Motor neuron (in vitro differentiated cells): Measurements from ENCODE around the gene JAML. TPM values are rescaled to one million over a fixed set of nuclear protein-coding genes. Genes with fewer than 3 reads are reported as not detected.

Source experiments
- ATAC-seq, 8 experiments: fragments of 200-7000 bp; cut with Tn5 transposase; replicated peaks in 6 of 8; 2 replicates each; pipeline ENCODE4 v1.8.0; 2021; ENCODE audit warnings: mild to moderate bottlenecking in 8 of 8, moderate library complexity in 8 of 8
- H3K27ac ChIP-seq, 2 donors: fragments of 250-450 bp; sonication (Bioruptor Pico); 2 replicates each; pipeline ENCODE4 v1.9.0; 2021; ENCODE audit warnings: antibody characterized with exemption in 2 of 2, mild to moderate bottlenecking in 2 of 2, moderate library complexity in 1 of 2
- H3K4me1 ChIP-seq, 2 donors: fragments of 250-450 bp; sonication (Bioruptor Pico); replicated peaks in 1 of 2; 2 replicates each; pipeline ENCODE4 v1.6.1; 2021; ENCODE audit warnings: antibody characterized with exemption in 2 of 2, mild to moderate bottlenecking in 2 of 2, moderate library complexity in 1 of 2
- H3K4me3 ChIP-seq, 5 donors: fragments of 250-450 bp; sonication (Bioruptor Pico); 2 replicates each; pipeline ENCODE4 v1.9.0; 2021; ENCODE audit warnings: antibody characterized with exemption in 5 of 5, mild to moderate bottlenecking in 5 of 5, moderate library complexity in 4 of 5
- WGBS, 10 experiments: fragments of 450-650 bp; shearing (Covaris generic); methylation state at CpG; one replicate each; pipeline ENCODE4 v1.0.0; 2022; 5-methylcytosine and 5-hydroxymethylcytosine counted together
- in situ Hi-C, 9 experiments: fragments of 400-800 bp; cut with MboI; loops; one replicate each; pipeline ENCODE4 v1.15.0; 2021; ENCODE audit warnings: low sequenced_read_pairs in 9 of 9, low pct_unique_long_range_greater_than_20kb in 2 of 9; ENCODE audit not compliant: unreplicated experiment in 9 of 9
- total RNA-seq, 8 experiments: library from RNA; unstranded; fragments of 300-600 nt; gene quantifications; 2 replicates each; pipeline versions ENCODE4 v1.2.3 to v1.2.4, GENCODE V29; 2022

JAML gene
- total RNA-seq, 8 experiments from 2014 or later: 0.13 to 3.1 (median 1.4) TPM; not detected in 1

DNA sequence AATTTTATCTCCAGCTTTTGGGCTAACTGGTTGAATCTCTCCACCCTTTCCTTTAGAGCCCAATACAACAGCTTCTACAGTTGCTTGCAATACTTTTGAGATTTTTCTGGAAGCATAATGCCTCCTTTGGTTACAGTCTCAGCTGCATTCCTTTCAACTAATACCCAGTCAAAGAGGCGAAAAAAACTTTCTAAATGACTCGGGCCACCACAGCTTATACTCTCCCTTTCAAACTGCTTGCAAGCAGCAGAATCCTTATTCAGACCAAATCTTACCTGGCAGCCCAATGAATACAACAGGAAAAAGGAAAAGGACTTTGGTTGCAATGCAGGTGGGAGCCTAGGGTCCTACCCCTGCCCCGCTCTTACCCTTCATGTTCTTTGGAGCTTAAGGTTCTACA is 15.8 kb downstream of the JAML start:
- no peak for ATAC-seq
- H3K4me3 ChIP-seq: no peak overlapping the region
- no peak overlapping the region for H3K27ac ChIP-seq
- WGBS, 10 experiments: 17 to 96% (median 60%) methylated on average over 1 to 3 of the region's 3 CpGs; no CpG with 5 or more reads in 1 of the 10 experiments
- H3K4me1 ChIP-seq: no peaks in the 10 kb centered on the region
- in situ Hi-C loops: loop anchor here in 1 of 9 experiments (10.0 kb wide), 1 partner anchor 146 kb away; the partner anchor contains the start of gene UBE4A

- ATAC-seq: no peak
- no peaks in the 10 kb centered on the region for H3K4me1 ChIP-seq
- 20 to 88% (median 59%) methylated on average over 1 to 2 of the region's 2 CpGs; no CpG with 5 or more reads in 2 of the 10 experiments for WGBS, 10 experiments
- no peak overlapping the region for H3K4me3 ChIP-seq
- H3K27ac ChIP-seq: no peak overlapping the region
- in situ Hi-C loops: loop anchor here in 1 of 9 experiments (10.0 kb wide), 1 partner anchor 148 kb away; the partner anchor contains the start of gene UBE4A
Measured at GRCh38 chr11:118207079-118207478, 17.7 kb downstream of the JAML start.

GRCh38 chr11:118206391-118207031 is 18.3 kb downstream of the JAML start:
- WGBS, 10 experiments: 17 to 86% (median 60%) methylated on average over 1 of the region's 1 CpG; no CpG with 5 or more reads in 5 of the 10 experiments
- H3K4me1 ChIP-seq: no peaks in the 10 kb centered on the region
- no peak overlapping the region for H3K4me3 ChIP-seq
- H3K27ac ChIP-seq: no peak overlapping the region
- in situ Hi-C loops: loop anchor here in 1 of 9 experiments (10.0 kb wide), 1 partner anchor 148 kb away; the partner anchor contains the start of gene UBE4A
- peak in 1 of 8 experiments; percentile 51 for ATAC-seq

DNA sequence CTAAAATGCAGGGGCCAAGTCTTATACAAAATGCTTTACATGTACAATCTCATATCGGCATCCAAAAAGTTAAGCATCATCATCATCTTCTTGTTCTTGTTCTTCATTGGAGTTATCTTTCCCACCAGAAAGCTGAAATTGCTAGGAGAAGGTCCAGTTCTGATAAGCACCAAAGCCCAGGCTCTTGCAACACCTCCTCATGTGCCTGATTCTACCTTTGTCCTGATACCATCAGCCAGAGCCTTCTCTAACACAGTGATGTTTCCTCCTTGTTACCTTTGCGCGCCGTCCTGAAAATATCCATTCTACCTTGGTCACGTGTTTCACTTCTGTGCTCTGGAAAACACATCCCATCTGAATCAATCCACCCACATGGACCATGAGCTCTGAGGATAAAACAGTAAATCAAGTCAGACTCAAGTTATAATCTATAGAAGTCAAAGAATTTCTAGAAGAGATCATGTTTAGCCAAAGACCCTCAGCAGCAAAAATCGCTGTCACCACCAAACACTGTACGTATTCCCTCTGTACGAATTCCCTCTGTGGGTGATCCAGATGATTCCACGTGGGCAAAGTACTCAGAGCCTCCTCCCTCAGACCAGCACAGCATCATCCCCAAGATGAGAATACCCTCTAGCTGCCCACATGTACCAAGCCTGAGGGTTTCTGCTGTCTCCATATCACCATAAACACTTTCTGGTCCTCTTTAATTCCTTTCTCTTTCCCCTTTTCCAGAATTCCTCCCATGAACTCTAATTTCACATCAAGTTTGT is 19.0 kb downstream of the JAML start:
- H3K27ac ChIP-seq: no peak overlapping the region
- no peaks in the 10 kb centered on the region for H3K4me1 ChIP-seq
- WGBS, 10 experiments: 56 to 100% (median 84%) methylated on average over 1 to 9 of the region's 9 CpGs
- no peak overlapping the region for H3K4me3 ChIP-seq
- no peak for ATAC-seq
- in situ Hi-C loops: loop anchor here in 1 of 9 experiments (10.0 kb wide), 1 partner anchor 149 kb away; the partner anchor contains the start of gene UBE4A

DNA sequence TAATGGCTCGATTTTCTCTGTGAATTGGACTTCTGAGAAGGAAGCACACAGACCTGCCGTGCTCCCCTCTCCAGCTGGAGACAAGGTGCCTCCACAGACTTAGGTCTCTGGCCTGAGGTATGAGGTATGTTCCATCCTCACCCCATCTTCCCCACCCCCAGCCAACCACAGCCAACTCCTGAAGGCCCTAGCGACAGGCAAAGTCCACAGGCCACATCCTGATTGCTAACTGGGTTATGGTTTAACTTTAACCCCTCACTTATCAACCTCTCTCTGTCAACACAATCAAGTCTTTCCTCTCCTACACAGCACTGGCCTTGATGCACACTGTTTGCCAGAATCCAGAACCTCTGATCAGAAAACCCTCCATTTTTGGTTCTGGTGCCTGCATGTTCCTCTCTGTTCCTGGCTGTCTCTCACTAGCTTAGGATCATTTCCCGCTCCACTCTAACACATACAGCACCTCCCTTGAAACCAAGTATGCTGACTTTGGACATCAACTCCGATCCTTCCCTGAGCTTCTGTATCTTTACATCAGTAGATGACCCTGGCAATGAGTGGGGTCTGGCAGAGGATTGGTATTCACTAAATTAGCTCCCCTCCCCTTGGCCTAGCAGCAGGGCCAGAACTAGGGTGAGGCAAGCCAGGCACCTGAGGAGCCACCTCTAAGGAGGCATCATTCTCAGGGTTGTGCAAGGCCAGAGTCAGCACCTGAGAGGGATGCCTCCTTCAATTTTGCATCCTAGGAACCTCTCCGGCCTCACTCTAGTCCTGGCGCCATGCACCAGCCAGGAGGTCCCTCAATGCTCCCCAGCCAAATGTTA is 22.0 kb downstream of the JAML start:
- H3K4me3 ChIP-seq: no peak overlapping the region
- H3K4me1 ChIP-seq: no peaks in the 10 kb centered on the region
- in situ Hi-C loops: loop anchor here in 1 of 9 experiments (10.0 kb wide), 1 partner anchor 152 kb away; the partner anchor contains the start of gene UBE4A
- 13 to 80% (median 50%) methylated on average over 1 to 6 of the region's 7 CpGs; no CpG with 5 or more reads in 3 of the 10 experiments for WGBS, 10 experiments
- no peak overlapping the region for H3K27ac ChIP-seq
- ATAC-seq: no peak

DNA sequence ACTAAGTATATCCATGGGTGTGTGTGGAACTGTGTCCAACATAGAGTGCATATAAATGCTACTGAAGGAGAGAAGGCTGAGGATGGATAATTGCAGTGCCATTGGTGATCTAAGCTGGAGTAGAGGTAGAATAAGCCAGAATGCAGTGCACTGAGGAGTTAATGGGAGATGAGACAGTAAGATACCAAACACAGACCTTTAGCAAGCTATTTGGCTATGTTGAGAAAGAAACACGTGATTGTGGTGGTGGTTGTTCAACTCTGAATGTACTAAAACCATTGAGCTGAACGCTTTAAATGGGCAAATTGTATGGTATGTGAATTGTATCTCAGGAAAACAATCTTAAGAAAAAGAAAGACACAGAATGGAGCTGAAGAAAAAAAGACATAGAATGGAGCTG is 22.8 kb downstream of the JAML start:
- no peak overlapping the region for H3K4me3 ChIP-seq
- no peaks in the 10 kb centered on the region for H3K4me1 ChIP-seq
- WGBS, 10 experiments: 0 to 86% (median 56%) methylated on average over 1 to 2 of the region's 2 CpGs
- in situ Hi-C loops: loop anchor here in 1 of 9 experiments (10.0 kb wide), 1 partner anchor 153 kb away; the partner anchor contains the start of gene UBE4A
- no peak for ATAC-seq
- no peak overlapping the region for H3K27ac ChIP-seq

- in situ Hi-C loops: loop anchor here in 1 of 9 experiments (10.0 kb wide), 1 partner anchor 154 kb away; the partner anchor contains the start of gene UBE4A
- WGBS, 10 experiments: 59 to 92% (median 84%) methylated on average over 4 to 9 of the region's 9 CpGs; no CpG with 5 or more reads in 2 of the 10 experiments
Measured at GRCh38 chr11:118200901-118201680, 23.7 kb downstream of the JAML start.

GRCh38 chr11:118200497-118200896 is 24.3 kb downstream of the JAML start:
- Histone ChIP-seq H3K27ac (no peak overlapping the region), H3K4me1 (no peaks in the 10 kb centered on the region), H3K4me3 (no peak overlapping the region)
- 20 to 87% (median 69%) methylated on average over 1 to 5 of the region's 5 CpGs; no CpG with 5 or more reads in 3 of the 10 experiments for WGBS, 10 experiments
- ATAC-seq: no peak
- in situ Hi-C loops: loop anchor here in 1 of 9 experiments (10.0 kb wide), 1 partner anchor 154 kb away; the partner anchor contains the start of gene UBE4A

More at GRCh38 chr11:118200901-118201680, 23.7 kb downstream of the JAML start:
- ATAC-seq: no peak
- Histone ChIP-seq H3K27ac (no peak overlapping the region), H3K4me1 (no peaks in the 10 kb centered on the region), H3K4me3 (no peak overlapping the region)

- Histone ChIP-seq H3K4me1 (no peaks in the 10 kb centered on the region), H3K27ac (no peak overlapping the region), H3K4me3 (no peak overlapping the region)
- WGBS, 10 experiments: 0 to 100% (median 73%) methylated on average over 1 to 6 of the region's 6 CpGs
- no peak for ATAC-seq
- in situ Hi-C loops: loop anchor here in 4 of 9 experiments (10.0 to 25.0 kb wide), 2 partner anchors 156 to 163 kb away; partner anchors contain the start of gene UBE4A (in 4 of the 4)
Measured at GRCh38 chr11:118199135-118199534, 25.7 kb downstream of the JAML start.

- H3K27ac ChIP-seq: no peak overlapping the region
- peak; percentile 53 to 95 (median 71) for ATAC-seq
- 0 to 8% (median 0%) methylated on average over 1 to 8 of the region's 9 CpGs; no CpG with 5 or more reads in 5 of the 10 experiments for WGBS, 10 experiments
- H3K4me3 ChIP-seq: no peak overlapping the region
- in situ Hi-C loops: loop anchor here in 4 of 9 experiments (10.0 to 25.0 kb wide), 2 partner anchors 156 to 164 kb away; partner anchors contain the start of gene UBE4A (in 4 of the 4)
- no peaks in the 10 kb centered on the region for H3K4me1 ChIP-seq
Measured at GRCh38 chr11:118198370-118198769, 26.4 kb downstream of the JAML start.

GRCh38 chr11:118194835-118195627 is 29.8 kb downstream of the JAML start:
- WGBS, 10 experiments: 0 to 40% (median 25%) methylated on average over 1 to 8 of the region's 10 CpGs; no CpG with 5 or more reads in 1 of the 10 experiments
- H3K27ac ChIP-seq: no peak overlapping the region
- H3K4me3 ChIP-seq: no peak overlapping the region
- ATAC-seq: peak; percentile 66 to 96 (median 94)
- in situ Hi-C loops: loop anchor here in 4 of 9 experiments (10.0 to 25.0 kb wide), 2 partner anchors 160 to 167 kb away; partner anchors contain the start of gene UBE4A (in 4 of the 4)
- H3K4me1 ChIP-seq: no peaks in the 10 kb centered on the region
